Fibroblast of lung (primary cell): ENCODE measurements around the gene OSTM1. TPM values are rescaled to one million over a fixed set of nuclear protein-coding genes. Genes with fewer than 3 reads are reported as not detected.

ENCODE experiments used
- DNase-seq, 2 donors: peaks; one replicate each; pipeline versions ENCODE4 v3.0.0 to v3.0.0-alpha.2; 2010; ENCODE audit warnings: low read depth in 2 of 2
- H2AFZ ChIP-seq: 2 replicates; pipeline ENCODE4 v1.5.1; 2012; ENCODE audit warnings: low read length, control low read depth, inconsistent platforms
- H3K27ac ChIP-seq: 2 replicates; pipeline ENCODE4 v1.5.1; 2011; ENCODE audit warnings: low read length, control low read depth; ENCODE audit not compliant: insufficient read depth
- H3K27me3 ChIP-seq: 2 replicates; pipeline ENCODE4 v1.5.1; 2011; ENCODE audit warnings: mild to moderate bottlenecking, low read length; ENCODE audit not compliant: control insufficient read depth, insufficient read depth
- H3K36me3 ChIP-seq: 2 replicates; pipeline ENCODE4 v1.5.1; 2011; ENCODE audit warnings: low read length; ENCODE audit not compliant: control insufficient read depth, insufficient read depth
- H3K4me1 ChIP-seq: 2 replicates; pipeline ENCODE4 v1.5.1; 2011; ENCODE audit warnings: low read length; ENCODE audit not compliant: control insufficient read depth, insufficient read depth; ENCODE audit errors: extremely low read depth
- H3K4me2 ChIP-seq: 2 replicates; pipeline ENCODE4 v1.5.1; 2011; ENCODE audit warnings: low read length, control low read depth; ENCODE audit not compliant: insufficient read depth; ENCODE audit errors: extremely low read depth
- H3K4me3 ChIP-seq, 4 experiments: fragments of 200-600 bp in 1 of 4; sonication (generic) in 1 of 4; replicated peaks in 1 of 4; 2 replicates each; pipeline ENCODE4 v1.5.1; 2011 to 2016; ENCODE audit warnings: low read length in 4 of 4, low read depth in 3 of 4, mild to moderate bottlenecking in 3 of 4, control low read depth in 2 of 4, inconsistent platforms in 1 of 4, mixed read lengths in 1 of 4; ENCODE audit not compliant: insufficient read depth in 1 of 4; ENCODE audit errors: control extremely low read depth in 1 of 4
- H3K79me2 ChIP-seq: 2 replicates; pipeline ENCODE4 v1.5.1; 2012; ENCODE audit warnings: mild to moderate bottlenecking, low read length, inconsistent platforms; ENCODE audit not compliant: control insufficient read depth, insufficient read depth
- H3K9ac ChIP-seq: 2 replicates; pipeline ENCODE4 v1.5.1; 2011; ENCODE audit warnings: mild to moderate bottlenecking, low read length, control low read depth; ENCODE audit not compliant: insufficient read depth
- H3K9me3 ChIP-seq: 2 replicates; pipeline ENCODE4 v1.5.1; 2012; ENCODE audit warnings: low read depth, low read length; ENCODE audit not compliant: control insufficient read depth, insufficient read depth
- H4K20me1 ChIP-seq: 2 replicates; pipeline ENCODE4 v1.5.1; 2011; ENCODE audit warnings: low read length; ENCODE audit not compliant: control insufficient read depth, insufficient read depth; ENCODE audit errors: extremely low read depth
- CTCF ChIP-seq, 2 donors: IDR thresholded peaks in 1 of 2; conservative IDR thresholded peaks in 1 of 2; 1 replicate in 1 of 2; 2 replicates in 1 of 2; pipeline ENCODE4 v1.5.1; 2011 to 2012; ENCODE audit warnings: low read length in 2 of 2, control low read depth in 1 of 2, inconsistent platforms in 1 of 2, low read depth in 1 of 2, mild to moderate bottlenecking in 1 of 2
- EZH2 ChIP-seq: IDR thresholded peaks from 2 replicates; pipeline ENCODE4 v1.5.1; 2012; ENCODE audit warnings: low read length, control low read depth, mild to moderate bottlenecking; ENCODE audit errors: missing control alignments
- polyA plus RNA-seq, 2 donors: library from polyadenylated mRNA; depleted of rRNA in 1 of 2; stranded (reverse) in 1 of 2; unstranded in 1 of 2; fragments of >200 nt; gene quantifications; 2 replicates each; pipeline ENCODE4 v1.2.1, GENCODE V29; 2011 to 2012; ENCODE audit warnings: missing spikeins in 1 of 2
- total RNA-seq: library from RNA; depleted of rRNA; stranded (reverse); fragments of >200 nt; gene quantifications from 2 replicates; pipeline ENCODE4 v1.2.1, GENCODE V29; 2014

The OSTM1 gene
- total and polyA plus RNA-seq, 2 donors (not counting 1 experiment from before 2014, with no cell fraction given) = 31.9 to 37.0 TPM

- Histone ChIP-seq H3K27me3 (peaks cover 5% of the 10 kb centered on the region), H3K9ac (no peak overlapping the region), H3K27ac (no peak overlapping the region), H4K20me1 (no peaks in the 10 kb centered on the region), H3K36me3 (no peaks in the 10 kb centered on the region), H2AFZ (no peak overlapping the region), H3K9me3 (no peaks in the 10 kb centered on the region), H3K4me2 (no peak overlapping the region), H3K4me1 (no peaks in the 10 kb centered on the region), H3K4me3 (no peak overlapping the region), H3K79me2 (no peaks in the 10 kb centered on the region)
- DNase-seq = no peak
- no peak for TF ChIP-seq EZH2
- TF ChIP-seq CTCF (conservative IDR thresholded peaks at IDR 0.05 in 1 of 2, IDR thresholded peaks at IDR 0.05 in 1 of 2; ENCODE audit: low read depth in 1 of 2, low read length in 2 of 2) = no peak
Observed at GRCh38 chr6:108102965-108103364, 28.4 kb upstream of the OSTM1 start.

GRCh38 chr6:108100003-108100402, 25.5 kb upstream of the OSTM1 start:
- no peaks in the 10 kb centered on the region for H4K20me1 ChIP-seq
- no peak overlapping the region for H3K27ac ChIP-seq
- TF ChIP-seq EZH2 (no peak), CTCF (conservative IDR thresholded peaks at IDR 0.05 in 1 of 2, IDR thresholded peaks at IDR 0.05 in 1 of 2; ENCODE audit: low read depth in 1 of 2, low read length in 2 of 2) (no peak)
- no peak overlapping the region for H3K4me2 ChIP-seq
- no peak overlapping the region for H3K4me3 ChIP-seq
- peaks cover 5% of the 10 kb centered on the region for H3K27me3 ChIP-seq
- H2AFZ ChIP-seq = no peak overlapping the region
- no peak overlapping the region for H3K9ac ChIP-seq
- no peak for DNase-seq
- H3K36me3 ChIP-seq = no peaks in the 10 kb centered on the region
- H3K4me1 ChIP-seq = no peaks in the 10 kb centered on the region
- H3K79me2 ChIP-seq = no peaks in the 10 kb centered on the region
- no peaks in the 10 kb centered on the region for H3K9me3 ChIP-seq

GRCh38 chr6:108097882-108098281, 23.3 kb upstream of the OSTM1 start:
- Histone ChIP-seq H3K27ac (no peak overlapping the region), H4K20me1 (no peaks in the 10 kb centered on the region), H3K27me3 (peaks cover 5% of the 10 kb centered on the region), H3K9me3 (no peaks in the 10 kb centered on the region), H3K9ac (no peak overlapping the region), H3K4me3 (no peak overlapping the region), H3K79me2 (no peaks in the 10 kb centered on the region), H3K4me1 (no peaks in the 10 kb centered on the region), H2AFZ (no peak overlapping the region), H3K36me3 (no peaks in the 10 kb centered on the region), H3K4me2 (no peak overlapping the region)
- TF ChIP-seq EZH2 (no peak), CTCF (conservative IDR thresholded peaks at IDR 0.05 in 1 of 2, IDR thresholded peaks at IDR 0.05 in 1 of 2; ENCODE audit: low read depth in 1 of 2, low read length in 2 of 2) (no peak)
- DNase-seq = peak in 1 of 2 donors; percentile 36
